ENCODE measurements around the gene PDIA4.
A peak's percentile ranks its signal among the peaks of the same experiment; 100 is the strongest.
"Not testable (repeated sequence)": the region's sequence is repeated elsewhere in the genome, so short reads cannot be mapped to it uniquely, and the experiment has no call there.

Gene PDIA4, protein sequence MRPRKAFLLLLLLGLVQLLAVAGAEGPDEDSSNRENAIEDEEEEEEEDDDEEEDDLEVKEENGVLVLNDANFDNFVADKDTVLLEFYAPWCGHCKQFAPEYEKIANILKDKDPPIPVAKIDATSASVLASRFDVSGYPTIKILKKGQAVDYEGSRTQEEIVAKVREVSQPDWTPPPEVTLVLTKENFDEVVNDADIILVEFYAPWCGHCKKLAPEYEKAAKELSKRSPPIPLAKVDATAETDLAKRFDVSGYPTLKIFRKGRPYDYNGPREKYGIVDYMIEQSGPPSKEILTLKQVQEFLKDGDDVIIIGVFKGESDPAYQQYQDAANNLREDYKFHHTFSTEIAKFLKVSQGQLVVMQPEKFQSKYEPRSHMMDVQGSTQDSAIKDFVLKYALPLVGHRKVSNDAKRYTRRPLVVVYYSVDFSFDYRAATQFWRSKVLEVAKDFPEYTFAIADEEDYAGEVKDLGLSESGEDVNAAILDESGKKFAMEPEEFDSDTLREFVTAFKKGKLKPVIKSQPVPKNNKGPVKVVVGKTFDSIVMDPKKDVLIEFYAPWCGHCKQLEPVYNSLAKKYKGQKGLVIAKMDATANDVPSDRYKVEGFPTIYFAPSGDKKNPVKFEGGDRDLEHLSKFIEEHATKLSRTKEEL

DNA sequence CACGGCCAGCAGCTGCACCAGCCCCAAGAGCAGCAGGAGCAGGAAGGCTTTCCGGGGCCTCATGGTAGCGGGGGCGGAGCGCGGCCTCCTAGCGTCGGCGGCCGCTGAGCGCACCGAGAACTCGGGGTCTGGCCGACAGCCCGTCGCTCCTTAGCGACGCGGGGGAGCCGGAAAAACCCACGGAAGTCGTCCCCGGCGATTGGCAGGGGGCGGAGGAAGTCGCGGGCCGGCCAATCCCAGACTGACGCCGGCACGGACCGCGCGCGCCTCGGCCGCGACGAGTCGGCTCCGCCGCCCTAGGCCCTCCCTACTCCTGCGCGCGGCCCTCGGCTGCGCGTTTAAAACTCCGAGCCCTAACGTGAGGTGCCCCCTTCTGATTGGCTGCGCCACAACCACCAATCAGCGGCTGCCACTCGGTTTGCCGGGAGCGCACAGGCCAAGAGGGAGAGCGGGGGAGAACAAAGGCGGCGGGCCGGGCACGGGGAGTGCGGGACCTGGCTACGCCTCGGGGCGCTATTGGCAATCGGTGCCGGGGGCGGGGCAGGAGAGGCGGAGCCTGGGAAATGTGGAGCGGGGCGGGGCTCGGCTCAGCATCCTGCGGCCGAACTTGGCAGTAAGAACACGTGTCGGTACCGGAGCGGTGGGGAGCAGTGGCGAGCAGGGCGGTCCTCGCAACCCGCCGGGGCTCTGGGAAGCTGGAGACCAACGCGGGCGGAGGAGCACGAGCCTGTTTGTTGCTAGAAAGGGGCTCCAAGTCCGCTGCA is at the start of gene PDIA4:
TSS of gene PDIA4 (minus strand) at position 160 of the 764 bp plus-strand sequence. CDS start at position 63, 97 bp downstream.
- DNase-seq (ENCODE audit: low read depth): peak; percentile 98

DNA sequence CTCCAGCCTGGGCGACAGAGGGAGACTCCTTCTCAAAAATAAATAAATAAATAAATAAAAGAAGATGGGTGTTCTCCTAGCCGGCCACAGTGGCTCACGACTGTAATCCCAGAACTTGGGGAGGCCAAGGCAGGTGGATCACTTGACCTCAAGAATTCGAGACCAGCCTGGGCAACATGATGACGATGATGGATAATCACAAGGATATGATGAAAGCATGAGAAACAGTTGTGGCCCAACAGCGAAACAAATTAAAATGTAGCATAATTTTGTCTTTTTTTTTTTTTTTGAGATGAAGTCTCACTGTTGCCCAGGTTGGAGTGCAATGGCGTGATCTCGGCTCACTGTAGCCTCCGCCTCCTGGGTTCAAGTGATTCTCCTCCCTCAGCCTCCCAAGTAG is 49.3 kb upstream of the PDIA4 start:
- DNase-seq (ENCODE audit: low read depth): no peak

DNA sequence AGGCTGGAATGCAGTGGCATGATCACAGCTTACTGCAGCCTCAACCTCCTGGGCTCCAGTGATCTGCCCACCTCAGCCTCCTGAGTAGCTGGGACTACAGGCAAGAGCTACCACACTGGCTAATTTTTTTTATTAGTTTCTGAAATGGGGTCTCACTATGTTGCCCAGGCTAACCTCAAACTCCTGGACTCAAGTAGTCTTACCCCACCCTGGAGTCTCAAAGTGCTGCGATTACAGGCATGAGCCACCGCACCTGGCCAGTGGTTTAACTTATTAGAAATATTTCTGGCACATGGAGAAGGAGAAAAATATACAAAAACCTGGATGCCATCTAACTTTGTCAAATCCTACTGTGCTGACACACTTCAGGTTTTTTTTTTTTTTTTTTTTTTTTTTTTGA is 47.0 kb upstream of the PDIA4 start:
- no peak for DNase-seq (ENCODE audit: low read depth)

DNA sequence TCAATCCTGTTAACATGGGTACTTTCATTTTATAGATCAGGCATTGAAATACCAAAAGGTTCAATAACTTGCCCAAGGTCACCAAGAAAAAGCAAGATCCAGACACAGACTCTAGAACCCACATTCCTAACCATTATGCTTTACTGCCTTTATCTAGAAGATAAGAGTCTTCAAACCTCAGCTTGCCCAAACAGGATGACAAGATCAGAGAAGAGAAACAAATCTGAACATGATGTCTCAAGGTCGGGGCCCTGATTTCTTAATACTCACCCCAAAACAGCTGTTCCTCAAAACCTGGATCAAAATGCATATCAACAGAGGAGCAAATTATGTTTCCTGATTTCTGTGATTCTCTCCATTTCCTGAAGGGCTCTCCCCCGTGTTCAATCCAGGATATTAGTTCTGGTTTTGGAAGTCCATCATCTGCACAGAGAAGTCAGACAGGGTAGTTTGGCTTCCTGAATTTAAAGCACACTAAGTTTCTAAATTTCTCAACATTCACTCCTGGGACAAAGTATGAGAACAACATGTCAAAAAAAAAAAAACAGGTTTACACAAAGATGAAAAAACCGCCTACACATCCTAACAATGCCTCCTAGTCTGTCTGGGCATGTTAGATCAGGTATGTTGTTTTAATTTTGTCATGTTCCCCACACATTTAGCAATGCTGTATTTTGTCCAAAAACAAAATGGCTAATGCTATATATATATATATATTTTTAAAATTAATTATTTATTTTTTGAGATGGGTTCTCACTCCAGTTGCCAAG is 46.0 kb upstream of the PDIA4 start:
- no peak for DNase-seq (ENCODE audit: low read depth)

DNA sequence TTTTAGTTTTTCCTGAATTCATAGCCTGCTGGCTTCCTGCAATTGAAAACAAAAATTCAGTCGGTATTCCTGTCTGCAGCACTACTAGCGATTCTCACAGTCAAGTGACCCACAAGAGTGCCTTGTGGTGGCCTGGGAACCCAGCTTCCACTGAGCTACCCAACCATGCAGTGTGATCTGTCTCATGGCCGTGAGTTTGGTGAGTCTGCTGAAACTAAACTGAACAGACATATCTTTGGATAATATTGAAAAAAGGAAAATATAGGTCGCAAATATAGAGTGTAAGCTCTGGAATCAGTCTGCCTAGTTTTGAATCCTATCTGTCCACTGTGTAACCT is 44.1 kb upstream of the PDIA4 start:
- no peak for DNase-seq (ENCODE audit: low read depth)

DNA sequence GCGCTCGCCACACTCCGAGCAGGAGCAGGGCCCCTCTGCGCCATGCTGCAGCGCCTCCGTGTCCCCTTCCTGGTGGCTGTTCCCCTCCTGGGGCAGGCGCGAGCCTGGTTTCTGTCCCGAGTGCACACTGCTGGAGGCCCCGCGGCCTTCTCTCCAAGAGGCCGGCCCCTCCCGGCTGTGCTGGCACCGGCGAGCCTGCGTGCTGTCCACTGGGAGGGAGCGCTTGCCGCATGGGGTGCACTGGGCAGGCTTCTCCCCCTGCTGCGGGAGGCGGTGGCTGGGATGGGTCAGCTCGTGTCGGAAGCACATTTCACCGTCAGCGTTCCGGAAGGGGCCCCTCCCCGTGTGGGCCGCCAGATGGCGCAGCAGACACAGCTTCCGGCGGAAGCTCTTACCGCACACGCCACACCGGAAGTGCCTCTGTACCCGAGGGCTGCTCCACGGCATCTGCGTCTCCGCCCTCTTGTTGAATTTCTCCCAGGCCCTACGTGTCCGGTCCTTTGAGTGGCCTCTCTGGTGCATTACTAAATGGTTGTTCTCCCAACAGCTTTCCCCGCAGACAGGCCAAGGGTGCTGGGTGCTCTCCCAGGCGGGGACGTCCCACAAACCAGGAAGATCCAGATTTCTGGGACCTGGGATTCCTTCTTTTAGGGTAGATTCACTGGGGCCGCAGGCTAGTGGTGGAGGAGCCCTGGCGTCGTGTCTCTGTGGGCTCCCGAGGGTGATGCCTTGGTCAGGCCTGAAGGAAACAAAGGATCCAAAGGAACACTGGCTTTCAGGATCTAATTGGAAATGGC is 43.5 kb upstream of the PDIA4 start:
- DNase-seq (ENCODE audit: low read depth): no peak

DNA sequence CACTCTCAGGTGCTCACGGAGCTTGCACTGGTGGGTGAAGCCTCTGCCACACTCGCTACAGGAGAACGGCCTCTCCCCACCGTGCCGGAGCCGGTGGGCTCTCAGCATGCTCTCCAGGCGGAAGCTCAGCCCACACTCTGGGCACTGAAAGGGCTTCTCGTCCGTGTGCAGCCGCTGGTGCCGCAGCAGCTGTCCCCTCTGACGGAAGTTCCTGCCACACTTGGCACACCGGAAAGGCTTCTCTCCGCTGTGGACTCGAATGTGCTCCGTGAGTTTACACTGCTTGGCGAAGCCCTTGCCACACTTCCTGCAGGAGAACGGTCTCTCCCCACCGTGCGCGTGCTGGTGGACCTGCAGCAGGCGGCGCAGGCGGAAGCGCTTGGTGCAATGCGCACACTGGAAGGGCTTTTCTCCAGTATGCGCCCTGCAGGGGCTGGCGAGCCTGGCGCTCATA is 42.9 kb upstream of the PDIA4 start:
- no peak for DNase-seq (ENCODE audit: low read depth)

DNA sequence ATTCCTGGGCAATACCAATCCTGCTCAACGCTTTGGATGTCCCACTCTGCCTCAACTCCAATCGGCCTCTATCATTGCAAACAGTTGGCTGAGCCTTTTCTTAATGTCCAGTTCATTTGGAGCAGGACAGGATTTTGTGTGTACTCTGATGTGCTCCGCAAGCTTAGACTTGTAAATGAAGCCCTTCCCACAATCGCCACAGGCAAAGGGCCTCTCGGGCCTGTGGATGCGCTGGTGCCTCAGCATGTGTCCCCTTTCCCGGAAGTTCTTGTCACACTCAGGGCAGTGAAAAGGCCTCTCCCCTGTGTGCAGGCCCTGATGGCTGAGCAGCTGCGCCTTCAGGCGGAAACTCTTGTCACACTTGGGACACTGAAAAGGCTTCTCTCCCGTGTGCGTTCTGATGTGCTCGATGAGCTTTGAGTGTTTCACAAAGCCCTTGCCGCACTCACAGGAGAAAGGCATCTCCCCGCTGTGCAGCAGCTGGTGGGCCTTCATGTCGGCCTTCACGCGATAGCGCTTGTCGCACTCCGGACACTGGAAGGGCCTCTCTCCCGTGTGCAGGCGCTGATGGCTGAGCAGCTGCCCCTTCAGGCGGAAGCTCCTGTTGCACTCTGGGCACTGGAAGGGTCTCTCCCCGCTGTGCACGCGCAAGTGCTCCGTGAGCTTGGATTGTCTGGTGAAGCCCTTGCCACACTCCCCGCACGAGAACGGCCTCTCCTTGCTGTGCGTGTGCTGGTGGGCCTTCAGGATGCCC is 42.2 kb upstream of the PDIA4 start:
- DNase-seq (ENCODE audit: low read depth): no peak

DNA sequence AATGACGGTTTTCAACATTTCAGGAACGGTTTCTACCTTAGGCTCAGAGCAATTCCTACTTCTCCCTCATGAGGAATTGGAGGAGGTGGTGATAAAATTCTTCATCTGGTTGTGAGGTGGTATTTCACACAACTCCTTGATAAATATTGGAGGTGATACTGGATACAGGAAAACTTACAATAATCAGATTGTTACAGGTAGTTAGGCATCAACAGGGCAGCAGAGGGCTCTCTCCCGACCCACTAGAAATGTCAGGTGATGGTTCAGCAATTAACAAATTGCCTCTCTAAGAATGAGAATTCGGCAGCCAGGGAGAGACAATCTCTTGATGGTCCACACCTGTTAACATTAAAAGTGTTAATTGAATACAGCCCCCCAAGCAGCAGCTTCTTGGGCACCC is 39.6 kb upstream of the PDIA4 start:
- DNase-seq (ENCODE audit: low read depth): no peak

DNA sequence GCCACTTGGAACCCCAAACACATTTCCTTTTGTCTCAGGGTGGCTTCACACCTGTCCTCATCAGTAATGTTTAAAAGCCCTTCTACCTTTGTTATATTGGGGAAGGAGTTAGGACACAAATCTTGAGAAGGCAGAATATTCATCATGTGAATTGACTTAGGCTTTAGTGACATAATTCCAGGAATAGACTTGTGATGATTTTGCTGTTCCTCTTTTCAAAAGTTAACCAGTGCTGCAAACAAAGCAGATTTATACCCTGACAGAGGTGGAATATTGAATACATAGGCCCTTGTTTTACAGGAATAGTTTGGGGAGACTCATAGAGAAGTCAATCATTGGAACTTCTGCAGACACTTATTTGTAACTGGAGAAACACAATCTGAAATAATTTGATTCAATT is 35.2 kb upstream of the PDIA4 start:
- DNase-seq (ENCODE audit: low read depth): no peak

DNA sequence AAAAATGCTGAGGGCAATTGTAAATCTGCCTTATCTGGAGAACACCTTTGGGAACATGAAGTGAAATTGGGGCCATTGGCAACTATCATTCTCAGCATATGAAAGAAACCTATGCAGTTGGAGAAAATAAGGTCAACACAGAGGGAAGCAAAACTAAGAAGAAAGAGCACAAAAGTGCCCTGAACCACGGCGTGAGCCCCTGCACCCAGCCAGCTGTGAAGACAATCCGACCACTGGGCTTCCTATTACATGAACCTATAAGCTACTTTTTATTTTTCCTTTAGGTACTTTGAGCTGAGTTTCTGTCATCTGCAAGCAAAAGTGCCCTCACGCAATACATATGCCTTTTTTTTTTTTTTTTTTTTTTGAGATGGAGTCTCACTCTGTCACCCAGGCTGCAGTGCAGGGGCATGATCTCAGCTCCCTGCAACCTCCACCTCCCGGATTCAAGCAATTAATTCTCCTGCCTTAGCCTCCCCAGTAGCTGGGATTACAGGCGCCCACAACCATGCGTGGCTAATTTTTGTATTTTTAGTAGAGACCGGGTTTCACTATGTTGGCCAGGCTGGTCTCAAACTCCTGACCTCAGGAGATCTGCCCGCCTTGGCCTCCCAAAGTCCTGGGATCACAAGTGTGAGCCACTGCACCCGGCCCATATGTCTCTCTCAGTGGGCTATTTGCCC is 34.1 kb upstream of the PDIA4 start:
- DNase-seq (ENCODE audit: low read depth): not testable (repeated sequence)

DNA sequence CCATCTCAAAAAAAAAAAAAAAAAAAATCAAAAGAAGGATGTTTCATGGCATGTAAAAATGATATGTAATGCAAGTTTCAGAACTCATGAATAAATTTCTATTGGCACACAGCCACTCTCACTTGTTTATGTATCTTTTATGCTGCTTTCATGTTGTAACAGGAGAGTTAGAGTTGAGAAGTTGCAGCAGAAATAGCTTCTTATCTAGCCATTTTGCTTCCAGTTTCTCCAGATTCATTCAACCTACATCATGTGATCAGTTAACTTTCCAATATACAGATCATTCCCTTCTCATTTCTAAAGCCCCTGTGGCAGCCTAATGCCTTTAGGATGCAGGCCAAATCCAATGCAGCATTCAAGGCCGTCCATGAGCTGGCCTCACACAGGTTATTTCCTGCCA is 31.9 kb upstream of the PDIA4 start:
- DNase-seq (ENCODE audit: low read depth): no peak

DNA sequence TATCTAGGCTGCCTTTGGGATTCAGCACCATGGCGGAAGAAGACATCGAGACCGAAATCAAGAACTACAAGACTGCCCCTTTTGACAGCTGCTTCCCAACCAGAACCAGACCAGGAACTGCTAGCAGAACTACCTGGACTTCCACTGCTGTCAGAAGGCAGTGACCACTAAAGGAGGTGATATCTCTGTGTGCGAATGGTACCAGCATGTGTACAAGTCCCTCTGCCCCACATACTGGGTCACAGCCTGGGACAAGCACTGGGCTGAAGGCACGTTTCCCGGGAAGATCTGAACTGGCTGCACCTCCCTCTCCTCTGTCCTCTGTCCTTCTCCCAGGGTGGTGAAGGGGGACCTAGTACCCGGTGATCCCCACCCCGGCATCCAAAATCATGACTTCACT is 25.6 kb upstream of the PDIA4 start:
- no peak for DNase-seq (ENCODE audit: low read depth)

DNA sequence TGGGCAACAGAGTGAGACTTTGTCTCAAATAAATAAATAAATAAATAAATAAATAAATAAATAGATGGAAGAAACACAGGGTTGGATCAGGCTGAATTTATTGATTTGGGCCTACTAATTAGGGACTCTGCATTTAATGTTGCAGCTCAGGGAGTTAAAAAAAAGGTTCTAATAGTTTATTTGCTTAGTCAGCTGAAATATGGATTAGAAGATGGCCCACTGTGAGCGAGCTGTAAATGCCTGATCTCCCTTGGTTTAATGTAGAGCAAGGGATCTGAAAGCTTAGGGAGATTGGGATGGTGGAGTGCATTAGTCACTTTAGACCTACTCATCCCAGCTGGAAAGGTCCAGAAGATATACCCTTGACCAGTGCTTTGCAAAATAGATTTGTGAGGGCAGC is 25.1 kb upstream of the PDIA4 start:
- no peak for DNase-seq (ENCODE audit: low read depth)

DNA sequence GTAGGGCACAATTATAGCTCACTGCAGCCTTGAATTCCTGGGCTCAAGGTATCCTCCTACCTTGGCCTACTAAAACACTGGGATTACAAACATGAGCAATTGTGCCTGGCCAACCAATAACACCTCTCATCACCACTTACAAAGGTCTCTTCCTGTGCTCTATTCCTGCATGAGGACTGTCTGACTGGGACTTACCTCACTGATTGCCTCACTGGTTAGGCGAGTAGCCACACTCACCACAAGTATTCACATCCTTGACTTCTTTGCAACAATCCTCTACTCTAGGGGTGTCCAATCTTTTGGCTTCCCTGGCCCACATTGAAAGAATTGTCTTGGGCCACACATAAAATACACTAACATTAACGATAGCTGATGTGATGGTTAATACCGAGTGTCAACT is 22.6 kb upstream of the PDIA4 start:
- DNase-seq (ENCODE audit: low read depth): no peak

DNA sequence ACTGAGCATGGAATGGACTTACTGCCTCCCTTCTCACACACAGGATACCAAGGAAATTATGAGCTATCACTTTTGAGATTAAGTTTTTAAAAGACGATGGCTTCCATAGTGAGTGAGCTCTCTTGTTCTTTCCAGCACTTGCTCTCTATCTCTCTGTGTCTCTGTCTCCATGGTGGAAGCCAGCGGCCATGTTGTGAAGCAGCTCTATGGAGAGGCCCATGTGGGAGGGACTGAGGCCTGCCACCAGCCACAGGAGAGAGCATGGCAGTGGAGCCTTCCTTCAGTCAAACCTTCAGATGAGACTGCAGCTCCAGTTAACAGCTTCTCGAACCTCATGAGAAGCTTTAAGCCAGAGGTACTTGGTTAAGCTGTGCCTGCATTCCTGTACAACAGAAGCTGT is 20.5 kb upstream of the PDIA4 start:
- DNase-seq (ENCODE audit: low read depth): no peak

DNA sequence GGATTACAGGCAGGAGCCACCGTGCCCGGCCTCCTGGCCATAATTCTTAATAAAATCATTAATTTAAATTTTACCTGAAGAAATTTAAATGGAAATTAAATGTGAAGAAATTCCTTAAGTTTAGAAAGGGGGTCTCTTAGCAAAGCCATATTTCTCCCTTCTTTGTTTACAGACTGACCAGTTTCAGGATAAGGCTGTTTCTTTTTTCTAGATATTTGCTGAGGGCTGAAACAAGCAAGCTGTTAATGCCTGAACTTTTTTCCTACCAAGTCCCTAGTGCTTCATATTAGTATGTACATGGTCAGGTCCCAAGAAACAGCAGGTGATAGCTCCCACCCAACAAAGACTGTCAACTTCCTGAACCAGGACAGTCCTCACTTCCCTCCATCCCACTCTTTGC is 18.1 kb upstream of the PDIA4 start:
- DNase-seq (ENCODE audit: low read depth): no peak

DNA sequence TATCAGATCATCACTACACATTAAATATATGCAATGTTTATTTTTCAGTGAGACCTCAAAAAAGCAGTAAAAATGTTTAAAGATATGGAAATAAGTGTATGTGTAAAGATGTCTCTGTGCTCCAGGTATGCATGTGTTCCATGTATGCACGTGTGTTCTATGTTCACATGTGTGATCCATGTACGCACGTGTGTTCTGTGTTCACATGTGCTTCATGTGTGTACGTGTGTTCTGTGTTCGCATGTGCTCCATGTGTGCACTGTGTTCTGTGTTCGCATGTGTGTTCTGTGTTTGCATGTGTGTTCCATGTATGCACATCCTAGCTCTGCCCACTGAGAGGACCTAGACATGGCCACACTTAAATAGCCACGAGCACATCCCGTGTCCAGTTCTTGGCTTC is 15.6 kb upstream of the PDIA4 start:
- no peak for DNase-seq (ENCODE audit: low read depth)

DNA sequence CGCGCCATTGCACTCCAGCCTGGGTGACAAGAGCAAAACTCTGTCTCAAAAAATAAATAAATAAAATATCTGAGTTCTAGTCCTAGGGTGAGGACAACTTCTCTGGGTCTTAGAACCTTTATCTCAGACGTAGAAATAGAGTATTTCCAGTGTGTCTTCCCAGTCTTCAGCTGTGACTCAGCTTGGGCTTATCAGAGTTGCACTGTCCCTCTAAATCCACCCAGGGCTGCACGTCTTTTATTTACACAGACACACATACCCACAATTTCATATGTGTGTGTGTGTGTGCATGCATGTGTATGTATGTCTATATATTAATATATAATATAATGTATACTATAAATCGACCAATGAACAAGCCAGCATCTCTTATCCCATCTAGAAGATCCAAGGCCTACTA is 13.0 kb upstream of the PDIA4 start:
- no peak for DNase-seq (ENCODE audit: low read depth)

DNA sequence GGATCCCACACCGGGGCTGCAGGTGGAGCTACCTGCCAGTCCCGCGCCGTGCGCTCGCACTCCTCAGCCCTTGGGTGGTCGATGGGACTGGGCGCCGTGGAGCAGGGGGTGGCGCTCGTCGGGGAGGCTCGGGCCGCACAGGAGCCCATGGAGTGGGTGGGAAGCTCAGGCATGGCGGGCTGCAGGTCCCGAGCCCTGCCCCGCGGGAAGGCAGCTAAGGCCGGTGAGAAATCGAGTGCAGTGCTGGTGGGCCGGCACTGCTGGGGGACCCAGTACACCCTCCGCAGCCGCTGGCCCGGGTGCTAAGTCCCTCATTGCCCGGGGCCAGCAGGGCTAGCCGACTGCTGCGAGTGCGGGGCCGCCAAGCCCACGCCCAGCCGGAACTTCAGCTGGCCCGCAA is 10.3 kb upstream of the PDIA4 start:
- DNase-seq (ENCODE audit: low read depth): not testable (repeated sequence)
